Upper lobe of right lung (tissue), 1 donor: ENCODE measurements around the gene TNFSF12. TPM values are rescaled to one million over a fixed set of nuclear protein-coding genes. Genes with fewer than 3 reads are reported as not detected.

Experiments used
- ATAC-seq: fragments of 200-7000 bp; cut with Tn5 transposase; one replicate; pipeline ENCODE4 v1.9.1; 2020; ENCODE audit warnings: mild to moderate bottlenecking, moderate library complexity
- DNase-seq: peaks from one replicate; pipeline ENCODE4 v3.0.0-alpha.2; 2020
- H3K27ac ChIP-seq: fragments of 200-600 bp; one replicate; pipeline ENCODE4 v1.8.0; 2022
- H3K27me3 ChIP-seq: fragments of 200-600 bp; one replicate; pipeline ENCODE4 v1.8.0; 2022; ENCODE audit warnings: mild to moderate bottlenecking
- H3K36me3 ChIP-seq: fragments of 200-600 bp; one replicate; pipeline ENCODE4 v1.8.0; 2022
- H3K4me1 ChIP-seq: fragments of 200-600 bp; one replicate; pipeline ENCODE4 v1.8.0; 2022
- H3K4me3 ChIP-seq: fragments of 200-600 bp; one replicate; pipeline ENCODE4 v1.8.0; 2022; ENCODE audit warnings: mild to moderate bottlenecking
- H3K9me3 ChIP-seq: fragments of 200-600 bp; one replicate; pipeline ENCODE4 v1.8.0; 2022
- intact Hi-C: fragments of 100-400 bp; cut with DNase I; formaldehyde crosslinking; loops from one replicate; pipeline ENCODE4 v1.11.0; 2022
- total RNA-seq: library from RNA; stranded (reverse); fragmentation: NEBNext Ultra II Directional; extraction: Animal tissue kit (Norgen Biotek cat#: 25700); gene quantifications from one replicate; pipeline ENCODE4 v1.2.1, GENCODE V29; 2021
- TF ChIP-seq, protein P1 (sequence below): fragments of 200-600 bp; IDR thresholded peaks from one replicate; pipeline ENCODE4 v1.8.0; 2022; ENCODE audit warnings: antibody characterized with exemption
- donor health status: DM: no; HTN: yes; CAD: no; lungs with severe emphysema.

Gene TNFSF12
- total RNA-seq, 1 donor from 2014 or later: 75.7 TPM

DNA sequence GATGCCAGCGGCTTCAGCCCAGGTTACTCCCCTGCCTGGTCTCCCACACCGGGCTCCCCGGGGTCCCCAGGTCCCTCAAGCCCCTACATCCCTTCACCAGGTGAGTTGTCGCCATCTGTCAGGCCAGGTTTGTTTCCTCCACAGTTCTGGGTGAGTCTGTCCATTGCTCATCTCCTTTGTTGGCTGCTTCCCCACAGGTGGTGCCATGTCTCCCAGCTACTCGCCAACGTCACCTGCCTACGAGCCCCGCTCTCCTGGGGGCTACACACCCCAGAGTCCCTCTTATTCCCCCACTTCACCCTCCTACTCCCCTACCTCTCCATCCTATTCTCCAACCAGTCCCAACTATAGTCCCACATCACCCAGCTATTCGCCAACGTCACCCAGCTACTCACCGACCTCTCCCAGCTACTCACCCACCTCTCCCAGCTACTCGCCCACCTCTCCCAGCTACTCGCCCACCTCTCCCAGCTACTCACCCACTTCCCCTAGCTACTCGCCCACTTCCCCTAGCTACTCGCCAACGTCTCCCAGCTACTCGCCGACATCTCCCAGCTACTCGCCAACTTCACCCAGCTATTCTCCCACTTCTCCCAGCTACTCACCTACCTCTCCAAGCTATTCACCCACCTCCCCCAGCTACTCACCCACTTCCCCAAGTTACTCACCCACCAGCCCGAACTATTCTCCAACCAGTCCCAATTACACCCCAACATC is 35.9 kb upstream of the TNFSF12 start:
- DNase-seq (no peak), ATAC-seq (no peak)
- H3K27ac ChIP-seq: no peak overlapping the region
- H3K4me1 ChIP-seq: peaks cover 3% of the 10 kb centered on the region
- intact Hi-C loops: no loop called here
- no peak overlapping the region for H3K4me3 ChIP-seq
- H3K36me3 ChIP-seq: peaks cover 65% of the 10 kb centered on the region
- no peaks in the 10 kb centered on the region for H3K27me3 ChIP-seq
- no peaks in the 10 kb centered on the region for H3K9me3 ChIP-seq
- TF ChIP-seq, protein P1, sequence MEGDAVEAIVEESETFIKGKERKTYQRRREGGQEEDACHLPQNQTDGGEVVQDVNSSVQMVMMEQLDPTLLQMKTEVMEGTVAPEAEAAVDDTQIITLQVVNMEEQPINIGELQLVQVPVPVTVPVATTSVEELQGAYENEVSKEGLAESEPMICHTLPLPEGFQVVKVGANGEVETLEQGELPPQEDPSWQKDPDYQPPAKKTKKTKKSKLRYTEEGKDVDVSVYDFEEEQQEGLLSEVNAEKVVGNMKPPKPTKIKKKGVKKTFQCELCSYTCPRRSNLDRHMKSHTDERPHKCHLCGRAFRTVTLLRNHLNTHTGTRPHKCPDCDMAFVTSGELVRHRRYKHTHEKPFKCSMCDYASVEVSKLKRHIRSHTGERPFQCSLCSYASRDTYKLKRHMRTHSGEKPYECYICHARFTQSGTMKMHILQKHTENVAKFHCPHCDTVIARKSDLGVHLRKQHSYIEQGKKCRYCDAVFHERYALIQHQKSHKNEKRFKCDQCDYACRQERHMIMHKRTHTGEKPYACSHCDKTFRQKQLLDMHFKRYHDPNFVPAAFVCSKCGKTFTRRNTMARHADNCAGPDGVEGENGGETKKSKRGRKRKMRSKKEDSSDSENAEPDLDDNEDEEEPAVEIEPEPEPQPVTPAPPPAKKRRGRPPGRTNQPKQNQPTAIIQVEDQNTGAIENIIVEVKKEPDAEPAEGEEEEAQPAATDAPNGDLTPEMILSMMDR: no peak

DNA sequence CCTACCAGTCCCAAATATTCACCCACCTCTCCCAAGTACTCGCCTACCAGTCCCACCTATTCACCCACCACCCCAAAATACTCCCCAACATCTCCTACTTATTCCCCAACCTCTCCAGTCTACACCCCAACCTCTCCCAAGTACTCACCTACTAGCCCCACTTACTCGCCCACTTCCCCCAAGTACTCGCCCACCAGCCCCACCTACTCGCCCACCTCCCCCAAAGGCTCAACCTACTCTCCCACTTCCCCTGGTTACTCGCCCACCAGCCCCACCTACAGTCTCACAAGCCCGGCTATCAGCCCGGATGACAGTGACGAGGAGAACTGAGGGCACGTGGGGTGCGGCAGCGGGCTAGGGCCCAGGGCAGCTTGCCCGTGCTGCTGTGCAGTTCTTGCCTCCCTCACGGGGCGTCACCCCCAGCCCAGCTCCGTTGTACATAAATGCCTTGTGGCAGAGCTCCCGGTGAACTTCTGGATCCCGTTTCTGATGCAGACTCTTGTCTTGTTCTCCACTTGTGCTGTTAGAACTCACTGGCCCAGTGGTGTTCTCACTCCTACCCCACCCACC is 34.9 kb upstream of the TNFSF12 start:
- H3K36me3 ChIP-seq: peaks cover 55% of the 10 kb centered on the region
- TF ChIP-seq, protein P1: no peak
- H3K4me3 ChIP-seq: no peak overlapping the region
- ATAC-seq (no peak), DNase-seq (no peak)
- H3K9me3 ChIP-seq: no peaks in the 10 kb centered on the region
- no peak overlapping the region for H3K27ac ChIP-seq
- H3K27me3 ChIP-seq: no peaks in the 10 kb centered on the region
- peaks cover 3% of the 10 kb centered on the region for H3K4me1 ChIP-seq
- intact Hi-C loops: no loop called here

DNA sequence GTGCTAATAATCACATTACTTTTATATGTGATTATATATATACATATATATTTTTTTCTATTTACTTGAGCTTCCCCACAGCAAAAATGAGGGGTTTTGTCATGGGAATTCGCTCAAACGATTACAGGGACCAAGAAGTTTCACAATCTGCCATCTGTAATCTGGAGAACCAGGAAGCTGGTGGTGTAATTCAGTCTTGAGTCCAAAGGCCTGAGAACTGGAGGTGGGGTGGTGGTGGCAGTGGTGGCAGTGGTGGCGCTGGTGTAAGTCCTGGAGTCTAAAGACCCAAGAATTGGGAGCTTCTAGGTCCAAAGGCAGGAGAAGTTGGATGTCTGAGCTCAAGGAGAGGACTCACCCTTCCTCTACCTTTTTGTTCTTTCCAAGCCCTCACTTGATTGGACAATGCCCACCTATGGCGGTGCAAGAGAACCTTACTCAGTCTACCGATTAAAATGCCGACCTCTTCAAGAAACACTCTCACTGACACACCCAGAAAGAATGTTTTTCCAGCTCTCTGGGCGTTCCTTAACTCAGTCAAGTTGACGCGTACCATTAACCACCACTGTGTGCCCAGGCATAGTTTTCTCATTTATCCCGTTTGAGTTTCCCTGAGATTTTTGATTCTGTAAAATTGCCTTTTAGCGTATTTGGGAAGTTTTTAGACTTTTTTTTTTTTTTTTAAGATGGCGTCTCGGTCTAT is 32.8 kb upstream of the TNFSF12 start:
- Histone ChIP-seq H3K27ac (peak overlapping the region; percentile 51), H3K9me3 (no peaks in the 10 kb centered on the region), H3K4me1 (no peaks in the 10 kb centered on the region), H3K36me3 (peaks cover 34% of the 10 kb centered on the region), H3K27me3 (no peaks in the 10 kb centered on the region), H3K4me3 (no peak overlapping the region)
- TF ChIP-seq, protein P1: no peak
- peak; percentile 72 for DNase-seq
- intact Hi-C loops: no loop called here
- peak; percentile 71 for ATAC-seq

DNA sequence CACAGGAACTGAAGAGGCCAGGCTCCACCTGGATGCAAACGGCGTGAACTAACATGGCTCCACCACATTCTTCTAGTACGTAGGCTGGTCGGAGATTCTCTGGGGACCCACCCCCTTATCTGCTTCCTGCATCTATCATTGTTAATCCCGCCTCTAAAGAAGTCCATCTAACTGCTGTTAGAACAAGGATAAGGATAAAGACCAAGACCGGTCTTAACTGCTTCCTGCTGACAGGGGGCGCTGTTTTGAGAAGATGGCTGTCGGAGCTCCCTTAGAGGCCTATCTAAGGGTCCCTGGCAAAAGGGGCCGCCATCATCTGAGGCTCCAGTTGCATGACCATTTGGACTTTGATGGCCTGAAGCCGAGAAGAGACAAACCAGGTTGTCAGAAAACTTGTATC is 25.8 kb upstream of the TNFSF12 start:
- H3K4me3 ChIP-seq: no peak overlapping the region
- H3K9me3 ChIP-seq: no peaks in the 10 kb centered on the region
- TF ChIP-seq, protein P1: peak; percentile 55
- H3K27me3 ChIP-seq: no peaks in the 10 kb centered on the region
- H3K4me1 ChIP-seq: no peaks in the 10 kb centered on the region
- ATAC-seq (peak; percentile 79), DNase-seq (peak; percentile 60)
- no peak overlapping the region for H3K27ac ChIP-seq
- intact Hi-C loops: no loop called here
- H3K36me3 ChIP-seq: no peaks in the 10 kb centered on the region

DNA sequence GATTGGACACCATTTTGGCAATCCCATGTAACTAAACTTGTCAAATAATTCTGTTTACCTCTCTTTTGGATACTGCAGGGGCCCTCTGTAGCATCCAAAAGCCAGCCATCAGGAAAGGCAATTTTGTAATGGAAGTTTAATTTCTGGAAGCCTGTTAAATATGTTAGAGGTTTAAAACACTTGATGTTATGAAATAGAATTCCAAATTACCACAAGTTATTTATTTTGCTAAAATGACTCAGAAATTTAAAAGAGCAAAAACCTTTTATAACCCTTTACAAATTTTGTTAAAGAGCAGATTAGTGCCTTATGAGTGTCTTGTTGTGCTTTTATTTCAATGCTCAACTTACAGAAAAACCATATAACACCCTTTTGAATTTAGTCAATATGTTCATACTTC is 20.0 kb upstream of the TNFSF12 start:
- Histone ChIP-seq H3K4me3 (no peak overlapping the region), H3K27me3 (no peaks in the 10 kb centered on the region), H3K9me3 (no peaks in the 10 kb centered on the region), H3K27ac (no peak overlapping the region), H3K36me3 (no peaks in the 10 kb centered on the region), H3K4me1 (no peaks in the 10 kb centered on the region)
- intact Hi-C loops: no loop called here
- TF ChIP-seq, protein P1: no peak
- DNase-seq (no peak), ATAC-seq (no peak)
